ENCODE results near the gene KIAA0586.

DNA sequence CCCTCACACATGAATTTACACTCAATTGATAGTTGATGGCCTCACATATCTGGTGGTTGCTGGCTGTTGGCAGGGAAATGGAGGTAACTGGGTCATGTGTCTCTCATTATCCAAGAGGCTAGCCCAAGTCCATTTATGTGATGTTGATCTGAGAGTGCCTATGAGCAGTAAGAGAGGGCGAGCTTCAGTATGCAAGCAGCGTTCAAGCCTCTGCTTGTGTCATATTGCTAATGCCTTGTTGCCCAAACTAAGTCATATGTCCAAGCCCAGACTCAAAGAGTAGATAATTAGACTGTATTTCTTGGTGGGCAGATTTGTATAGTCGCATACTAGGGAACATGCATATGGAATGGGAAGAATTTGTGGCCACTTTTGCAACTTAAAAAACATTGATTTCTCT is 126.4 kb downstream of the KIAA0586 start:
- TF ChIP-seq POLR2A (IDR thresholded peaks at IDR 0.05; ENCODE audit: low read depth, low read length) = no peak
- TF ChIP-seq, protein P1, sequence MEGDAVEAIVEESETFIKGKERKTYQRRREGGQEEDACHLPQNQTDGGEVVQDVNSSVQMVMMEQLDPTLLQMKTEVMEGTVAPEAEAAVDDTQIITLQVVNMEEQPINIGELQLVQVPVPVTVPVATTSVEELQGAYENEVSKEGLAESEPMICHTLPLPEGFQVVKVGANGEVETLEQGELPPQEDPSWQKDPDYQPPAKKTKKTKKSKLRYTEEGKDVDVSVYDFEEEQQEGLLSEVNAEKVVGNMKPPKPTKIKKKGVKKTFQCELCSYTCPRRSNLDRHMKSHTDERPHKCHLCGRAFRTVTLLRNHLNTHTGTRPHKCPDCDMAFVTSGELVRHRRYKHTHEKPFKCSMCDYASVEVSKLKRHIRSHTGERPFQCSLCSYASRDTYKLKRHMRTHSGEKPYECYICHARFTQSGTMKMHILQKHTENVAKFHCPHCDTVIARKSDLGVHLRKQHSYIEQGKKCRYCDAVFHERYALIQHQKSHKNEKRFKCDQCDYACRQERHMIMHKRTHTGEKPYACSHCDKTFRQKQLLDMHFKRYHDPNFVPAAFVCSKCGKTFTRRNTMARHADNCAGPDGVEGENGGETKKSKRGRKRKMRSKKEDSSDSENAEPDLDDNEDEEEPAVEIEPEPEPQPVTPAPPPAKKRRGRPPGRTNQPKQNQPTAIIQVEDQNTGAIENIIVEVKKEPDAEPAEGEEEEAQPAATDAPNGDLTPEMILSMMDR (conservative IDR thresholded peaks at IDR 0.05; ENCODE audit: low read depth, low read length) = no peak
- no peak for TF ChIP-seq FOS (IDR thresholded peaks at IDR 0.05; ENCODE audit: low read depth, low read length)
- TF ChIP-seq RAD21 (IDR thresholded peaks at IDR 0.05; ENCODE audit: low read length) = no peak
- TF ChIP-seq MAFK (IDR thresholded peaks at IDR 0.05; ENCODE audit: low read depth, low read length) = no peak
- no peak for TF ChIP-seq RCOR1 (IDR thresholded peaks at IDR 0.05; ENCODE audit: insufficient replicate concordance, low read length)
- TF ChIP-seq RFX5 (IDR thresholded peaks at IDR 0.05; ENCODE audit: low read depth, low read length) = no peak
- no peak for TF ChIP-seq MXI1 (IDR thresholded peaks at IDR 0.05; ENCODE audit: borderline replicate concordance, low read depth, low read length)
- no peak for TF ChIP-seq CHD1 (IDR thresholded peaks at IDR 0.05; ENCODE audit: low read depth, low read length)
- TF ChIP-seq SMC3 (IDR thresholded peaks at IDR 0.05; ENCODE audit: low read depth, low read length) = no peak
- TF ChIP-seq, protein P2, sequence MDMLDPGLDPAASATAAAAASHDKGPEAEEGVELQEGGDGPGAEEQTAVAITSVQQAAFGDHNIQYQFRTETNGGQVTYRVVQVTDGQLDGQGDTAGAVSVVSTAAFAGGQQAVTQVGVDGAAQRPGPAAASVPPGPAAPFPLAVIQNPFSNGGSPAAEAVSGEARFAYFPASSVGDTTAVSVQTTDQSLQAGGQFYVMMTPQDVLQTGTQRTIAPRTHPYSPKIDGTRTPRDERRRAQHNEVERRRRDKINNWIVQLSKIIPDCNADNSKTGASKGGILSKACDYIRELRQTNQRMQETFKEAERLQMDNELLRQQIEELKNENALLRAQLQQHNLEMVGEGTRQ (IDR thresholded peaks at IDR 0.05; ENCODE audit: low read depth, low read length) = no peak

All from IMR-90 (cell line).